ENCODE data around the gene RAB7B. TPM values are rescaled to one million over a fixed set of nuclear protein-coding genes. Genes with fewer than 3 reads are reported as not detected.

Gene RAB7B
- total and polyA plus RNA-seq, 2 of the 4 experiments (the other 2 are of a cell fraction): 9.1 to 14.7 TPM

GRCh38 chr1:205988585-205988995 lies 14.6 kb downstream of the RAB7B start:
- no peak for TF ChIP-seq MXI1 (IDR thresholded peaks at IDR 0.05; ENCODE audit: borderline replicate concordance, low read depth, low read length)
- TF ChIP-seq USF2 (IDR thresholded peaks at IDR 0.05; ENCODE audit: low read depth, low read length): no peak
- no peak for TF ChIP-seq MAZ (IDR thresholded peaks at IDR 0.05; ENCODE audit: borderline replicate concordance, low read depth, low read length)
- no peak for TF ChIP-seq ELK1 (IDR thresholded peaks at IDR 0.05; ENCODE audit: borderline replicate concordance, low read depth, low read length)
- TF ChIP-seq CEBPB (IDR thresholded peaks at IDR 0.05; ENCODE audit: low read depth, low read length): no peak
- TF ChIP-seq FOS (IDR thresholded peaks at IDR 0.05; ENCODE audit: low read depth, low read length): no peak
- no peak for TF ChIP-seq RAD21 (IDR thresholded peaks at IDR 0.05; ENCODE audit: low read length)
- no peak for TF ChIP-seq MAFK (IDR thresholded peaks at IDR 0.05; ENCODE audit: low read depth, low read length)
- no peak for TF ChIP-seq NFE2L2 (IDR thresholded peaks at IDR 0.05; ENCODE audit: low read depth, low read length)
- H3K4ac ChIP-seq (ENCODE audit: low read depth, low read length): no peak overlapping the region
- dilution Hi-C loops (cut with HindIII; ENCODE audit: low sequenced_read_pairs, unreplicated experiment): no loop called here
- no peak overlapping the region for H3K18ac ChIP-seq (ENCODE audit: low read depth, low read length)
- no peak overlapping the region for H3K4me3 ChIP-seq (ENCODE audit: insufficient read depth, low read depth, low read length)
- POLR2A ChIA-PET (ENCODE audit: unreplicated experiment): no interaction called here
- no peak overlapping the region for H2BK120ac ChIP-seq (ENCODE audit: low read depth, low read length)
- H4K8ac ChIP-seq (ENCODE audit: low read depth in 2 of 2, low read length in 2 of 2): no peak overlapping the region
- no peak overlapping the region for H2BK20ac ChIP-seq (ENCODE audit: low read depth, low read length)
- no peak overlapping the region for H3K4me2 ChIP-seq (ENCODE audit: low read depth, low read length)
- no peak overlapping the region for H2BK5ac ChIP-seq (ENCODE audit: low read depth, low read length, poor library complexity, severe bottlenecking)
- no peak overlapping the region for H3K56ac ChIP-seq (ENCODE audit: extremely low read depth, insufficient read depth, low read length)
- no peak overlapping the region for H3K23ac ChIP-seq (ENCODE audit: low read depth, low read length)
- no peak overlapping the region for H3K27ac ChIP-seq (ENCODE audit: insufficient read depth, low read length)
- no peak overlapping the region for H4K91ac ChIP-seq (ENCODE audit: insufficient read depth, low read depth, low read length)
- no peaks in the 10 kb centered on the region for H3K9me1 ChIP-seq (ENCODE audit: insufficient read depth, low read length)
- WGBS, 2 experiments (ENCODE audit: extremely low coverage in 2 of 2, insufficient read length in 1 of 2): 94% methylated on average over 9 of the region's 12 CpGs; no CpG with 5 or more reads in 1 of the 2 experiments
- H3K4me1 ChIP-seq (ENCODE audit: control insufficient read depth, insufficient read depth, low read length): no peaks in the 10 kb centered on the region
- no peaks in the 10 kb centered on the region for H3K79me1 ChIP-seq (ENCODE audit: low read depth in 1 of 2, low read length in 2 of 2)
- H4K5ac ChIP-seq (ENCODE audit: low read depth, low read length): no peak overlapping the region
- no peaks in the 10 kb centered on the region for H3K9me3 ChIP-seq (ENCODE audit: control insufficient read depth, insufficient read depth, low read length)
- intact Hi-C loops (cut with micrococcal nuclease): no loop called here
- CTCF ChIA-PET: interaction anchor here (3.7 kb wide), 1 partner anchor 12 kb away, joined by 19 read pairs; no protein-coding TSS in a partner anchor
- H3K27me3 ChIP-seq (ENCODE audit: control insufficient read depth, insufficient read depth, low read length): no peaks in the 10 kb centered on the region
- H3K9ac ChIP-seq (ENCODE audit: low read depth, low read length): no peak overlapping the region
- ATAC-seq (ENCODE audit: low read depth) (no peak), DNase-seq (no peak)
- H2AK9ac ChIP-seq (replicated peaks; ENCODE audit: low read depth, low read length, poor library complexity): no peak overlapping the region
- no peak overlapping the region for H2AK5ac ChIP-seq (ENCODE audit: low read depth, low read length)
- H4K20me1 ChIP-seq (ENCODE audit: insufficient read depth, low read length): no peaks in the 10 kb centered on the region
- in situ Hi-C loops (cut with MboI; ENCODE audit: low sequenced_read_pairs): loop anchor here (10.0 kb wide), 1 partner anchor 334 kb away; no protein-coding TSS in a partner anchor
- H3K14ac ChIP-seq (replicated peaks; ENCODE audit: low read depth, low read length): no peak overlapping the region
- H2AFZ ChIP-seq (replicated peaks; ENCODE audit: low read length, poor library complexity): no peak overlapping the region
- no peak overlapping the region for H2BK15ac ChIP-seq (ENCODE audit: low read depth, low read length)
- BruUV-seq (replicated peaks): no TSS peak
- H3K36me3 ChIP-seq (ENCODE audit: control insufficient read depth, insufficient read depth, low read length): peaks cover 3% of the 10 kb centered on the region; the same call in 1 of the 2 replicates

Data from IMR-90 (cell line).